ENCODE measurements around the gene PUSL1. TPM values are rescaled to one million over a fixed set of nuclear protein-coding genes. Genes with fewer than 3 reads are reported as not detected.

The PUSL1 gene, protein sequence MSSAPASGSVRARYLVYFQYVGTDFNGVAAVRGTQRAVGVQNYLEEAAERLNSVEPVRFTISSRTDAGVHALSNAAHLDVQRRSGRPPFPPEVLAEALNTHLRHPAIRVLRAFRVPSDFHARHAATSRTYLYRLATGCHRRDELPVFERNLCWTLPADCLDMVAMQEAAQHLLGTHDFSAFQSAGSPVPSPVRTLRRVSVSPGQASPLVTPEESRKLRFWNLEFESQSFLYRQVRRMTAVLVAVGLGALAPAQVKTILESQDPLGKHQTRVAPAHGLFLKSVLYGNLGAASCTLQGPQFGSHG
- total RNA-seq = 10 to 100 TPM; 21.7 to 23.8 TPM
- polyA plus RNA-seq (2013, experiment 1 of 2) = 18.6 TPM
- 18.3 TPM for polyA plus RNA-seq (2013, experiment 2 of 2)
- long read RNA-seq, experiment 1, partial matches to known transcripts = 1 of 9 reads
- long read RNA-seq, experiment 1, other reads (novel, unspliced or antisense) = 5 of 9 reads
- long read RNA-seq, experiment 2, transcript PUSL1-201 (8 exons, 1,287 nt) = major isoform, 33 of 41 reads
- long read RNA-seq, experiment 2, partial matches to known transcripts = 2 of 41 reads
- long read RNA-seq, experiment 2, other reads (novel, unspliced or antisense) = 6 of 41 reads
- long read RNA-seq, experiment 3, transcript PUSL1-201 (8 exons, 1,287 nt) = major isoform, 60 of 84 reads
- long read RNA-seq, experiment 3, partial matches to known transcripts = 5 of 84 reads
- long read RNA-seq, experiment 3, other reads (novel, unspliced or antisense) = 19 of 84 reads
- long read RNA-seq, experiment 4, transcript PUSL1-201 (8 exons, 1,287 nt) = major isoform, 15 of 16 reads
- long read RNA-seq, experiment 4, partial matches to known transcripts = 0 of 16 reads
- long read RNA-seq, experiment 4, other reads (novel, unspliced or antisense) = 1 of 16 reads

- WGBS, 2 experiments (ENCODE audit: insufficient coverage in 1 of 2, insufficient read length in 1 of 2) = 0% methylated on average over 55 to 130 of the region's 131 CpGs
- Mint-ChIP-seq H3K4me1 (peaks cover 15% of the 10 kb centered on the region), H3K36me3 (ENCODE audit: low read depth) (peaks cover 2% of the 10 kb centered on the region), H3K27ac (peak within 1 kb of the TSS; percentile 39), H3K9me3 (no peaks in the 10 kb centered on the region), H3K27me3 (ENCODE audit: insufficient read depth) (no peaks in the 10 kb centered on the region), H3K4me3 (peak within 1 kb of the TSS; percentile 67)
- Histone ChIP-seq H3K4me1 (ENCODE audit: control insufficient read depth, insufficient read depth, low read length) (peaks cover 20% of the 10 kb centered on the region), H3K9me3 (ENCODE audit: control insufficient read depth, low read length) (no peaks in the 10 kb centered on the region), H3K4me3 (ENCODE audit: low read length) (peak within 1 kb of the TSS; percentile 81), H3K36me3 (ENCODE audit: control insufficient read depth, insufficient read depth, low read length) (peaks cover 15% of the 10 kb centered on the region), H3K27ac (ENCODE audit: low read depth, low read length) (peak within 1 kb of the TSS; percentile 90), H3K27me3 (ENCODE audit: control insufficient read depth, insufficient read depth, low read length, poor library complexity, severe bottlenecking) (no peaks in the 10 kb centered on the region), H3K9ac (ENCODE audit: extremely low read depth, low read length, poor library complexity, severe bottlenecking) (peak within 1 kb of the TSS; percentile 64)
- peak; percentile 92 for DNase-seq
- TF ChIP-seq, protein P1, sequence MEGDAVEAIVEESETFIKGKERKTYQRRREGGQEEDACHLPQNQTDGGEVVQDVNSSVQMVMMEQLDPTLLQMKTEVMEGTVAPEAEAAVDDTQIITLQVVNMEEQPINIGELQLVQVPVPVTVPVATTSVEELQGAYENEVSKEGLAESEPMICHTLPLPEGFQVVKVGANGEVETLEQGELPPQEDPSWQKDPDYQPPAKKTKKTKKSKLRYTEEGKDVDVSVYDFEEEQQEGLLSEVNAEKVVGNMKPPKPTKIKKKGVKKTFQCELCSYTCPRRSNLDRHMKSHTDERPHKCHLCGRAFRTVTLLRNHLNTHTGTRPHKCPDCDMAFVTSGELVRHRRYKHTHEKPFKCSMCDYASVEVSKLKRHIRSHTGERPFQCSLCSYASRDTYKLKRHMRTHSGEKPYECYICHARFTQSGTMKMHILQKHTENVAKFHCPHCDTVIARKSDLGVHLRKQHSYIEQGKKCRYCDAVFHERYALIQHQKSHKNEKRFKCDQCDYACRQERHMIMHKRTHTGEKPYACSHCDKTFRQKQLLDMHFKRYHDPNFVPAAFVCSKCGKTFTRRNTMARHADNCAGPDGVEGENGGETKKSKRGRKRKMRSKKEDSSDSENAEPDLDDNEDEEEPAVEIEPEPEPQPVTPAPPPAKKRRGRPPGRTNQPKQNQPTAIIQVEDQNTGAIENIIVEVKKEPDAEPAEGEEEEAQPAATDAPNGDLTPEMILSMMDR (conservative IDR thresholded peaks at IDR 0.05) = no peak
These were observed at the start of gene PUSL1, which contains the start of gene ACAP3 for GRCh38 chr1:1307923-1308755. Gene PUSL1 (plus strand): TSS chr1:1308597. CDS start chr1:1308644, 47 bp downstream. Gene ACAP3 (minus strand): TSS chr1:1307930. CDS start chr1:1307815, 115 bp downstream.

- WGBS, 2 experiments (ENCODE audit: insufficient coverage in 1 of 2, insufficient read length in 1 of 2) = 96 to 100% methylated on average over 22 of the region's 22 CpGs
These were observed 49.3 kb upstream of the PUSL1 start for GRCh38 chr1:1259119-1259488.

More at GRCh38 chr1:1259119-1259488, 49.3 kb upstream of the PUSL1 start:
- H3K4me1 Mint-ChIP-seq = peaks cover 8% of the 10 kb centered on the region
- TF ChIP-seq, protein P1 (conservative IDR thresholded peaks at IDR 0.05) = no peak
- no peak overlapping the region for H3K4me3 Mint-ChIP-seq
- H3K27me3 Mint-ChIP-seq (ENCODE audit: insufficient read depth) = no peaks in the 10 kb centered on the region
- no peak overlapping the region for H3K9ac ChIP-seq (ENCODE audit: extremely low read depth, low read length, poor library complexity, severe bottlenecking)
- no peak overlapping the region for H3K27ac Mint-ChIP-seq
- no peaks in the 10 kb centered on the region for H3K9me3 Mint-ChIP-seq
- peaks cover 72% of the 10 kb centered on the region for H3K36me3 ChIP-seq (ENCODE audit: control insufficient read depth, insufficient read depth, low read length)
- H3K9me3 ChIP-seq (ENCODE audit: control insufficient read depth, low read length) = no peaks in the 10 kb centered on the region
- H3K4me1 ChIP-seq (ENCODE audit: control insufficient read depth, insufficient read depth, low read length) = no peaks in the 10 kb centered on the region
- H3K36me3 Mint-ChIP-seq (ENCODE audit: low read depth) = peaks cover 59% of the 10 kb centered on the region
- H3K27ac ChIP-seq (ENCODE audit: low read depth, low read length) = no peak overlapping the region
- no peaks in the 10 kb centered on the region for H3K27me3 ChIP-seq (ENCODE audit: control insufficient read depth, insufficient read depth, low read length, poor library complexity, severe bottlenecking)
- no peak for DNase-seq
- no peak overlapping the region for H3K4me3 ChIP-seq (ENCODE audit: low read length)
